SK-N-SH treated with all-trans-retinoic acid at 6 μM for 48 hours (cell line): ENCODE measurements around the gene OR1J4.
"Not testable (repeated sequence)": the region's sequence is repeated elsewhere in the genome, so short reads cannot be mapped to it uniquely, and the experiment has no call there.

Experiments
- ATAC-seq: fragments of 200-7000 bp; cut with Tn5 transposase; 3 replicates; pipeline ENCODE4 v1.9.1; 2020; ENCODE audit warnings: mild to moderate bottlenecking, moderate library complexity
- ARNTL ChIP-seq: fragments of 450-650 bp; formaldehyde crosslinking; IDR thresholded peaks from 2 replicates; pipeline ENCODE4 v1.5.0; 2020; ENCODE audit warnings: low read depth, mild to moderate bottlenecking, moderate library complexity, borderline replicate concordance
- BACH2 ChIP-seq: fragments of 250-450 bp; sonication (Bioruptor Pico); IDR thresholded peaks from 2 replicates; pipeline ENCODE4 v1.9.0; 2021; ENCODE audit warnings: mild to moderate bottlenecking, borderline replicate concordance
- CSDC2 ChIP-seq: fragments of 250-450 bp; sonication (Bioruptor Pico); IDR thresholded peaks from 2 replicates; pipeline ENCODE4 v1.5.0; 2020; ENCODE audit warnings: mild to moderate bottlenecking, moderate library complexity
- CSRNP3 ChIP-seq: fragments of 250-450 bp; sonication (Bioruptor Pico); IDR thresholded peaks from 2 replicates; pipeline ENCODE4 v1.5.1; 2021; ENCODE audit warnings: mild to moderate bottlenecking, moderate library complexity
- ESRRG ChIP-seq: fragments of 250-450 bp; sonication (Bioruptor Pico); IDR thresholded peaks from 2 replicates; pipeline ENCODE4 v1.6.1; 2021; ENCODE audit warnings: mild to moderate bottlenecking
- GLIS3 ChIP-seq: fragments of 250-450 bp; sonication (Bioruptor Pico); IDR thresholded peaks from 2 replicates; pipeline ENCODE4 v1.5.0; 2020; ENCODE audit warnings: mild to moderate bottlenecking, moderate library complexity
- ISL1 ChIP-seq: fragments of 250-450 bp; sonication (Bioruptor Pico); IDR thresholded peaks from 2 replicates; pipeline ENCODE4 v2.1.2; 2022; ENCODE audit warnings: mild to moderate bottlenecking, moderate library complexity
- PPARA ChIP-seq: fragments of 250-450 bp; sonication (Bioruptor Pico); IDR thresholded peaks from 2 replicates; pipeline ENCODE4 v1.5.0; 2020; ENCODE audit warnings: mild to moderate bottlenecking, borderline replicate concordance
- RARB ChIP-seq: fragments of 250-450 bp; sonication (Bioruptor Pico); IDR thresholded peaks from 2 replicates; pipeline ENCODE4 v1.8.0; 2021; ENCODE audit warnings: mild to moderate bottlenecking, moderate library complexity
- SNAI2 ChIP-seq: fragments of 250-450 bp; sonication (Bioruptor Pico); IDR thresholded peaks from 2 replicates; pipeline ENCODE4 v1.5.0; 2020; ENCODE audit warnings: mild to moderate bottlenecking, moderate library complexity
- TCF4 ChIP-seq: fragments of 250-450 bp; sonication (Bioruptor Pico); IDR thresholded peaks from 2 replicates; pipeline ENCODE4 v1.8.0; 2021; ENCODE audit warnings: mild to moderate bottlenecking, moderate library complexity, borderline replicate concordance
- TOX ChIP-seq: fragments of 250-450 bp; sonication (Bioruptor Pico); IDR thresholded peaks from 2 replicates; pipeline ENCODE4 v1.8.0; 2021; ENCODE audit warnings: mild to moderate bottlenecking, moderate library complexity, borderline replicate concordance
- ZC3H10 ChIP-seq: fragments of 250-450 bp; sonication (Bioruptor Pico); IDR thresholded peaks from 2 replicates; pipeline ENCODE4 v1.5.1; 2021; ENCODE audit warnings: mild to moderate bottlenecking, moderate library complexity
- ZFP30 ChIP-seq: fragments of 450-650 bp; formaldehyde crosslinking; IDR thresholded peaks from 2 replicates; pipeline ENCODE4 v1.5.0; 2022; ENCODE audit warnings: mild to moderate bottlenecking, moderate library complexity
- ZNF70 ChIP-seq: fragments of 450-650 bp; formaldehyde crosslinking; IDR thresholded peaks from 2 replicates; pipeline ENCODE4 v1.5.0; 2020; ENCODE audit warnings: mild to moderate bottlenecking, moderate library complexity
- ZNF8 ChIP-seq: fragments of 450-650 bp; formaldehyde crosslinking; IDR thresholded peaks from 2 replicates; pipeline ENCODE4 v1.5.0; 2020; ENCODE audit warnings: mild to moderate bottlenecking, moderate library complexity
- TF ChIP-seq, protein P1 (sequence below): fragments of 250-450 bp; sonication (Bioruptor Pico); IDR thresholded peaks from 2 replicates; pipeline ENCODE4 v1.8.0; 2020; ENCODE audit warnings: mild to moderate bottlenecking, moderate library complexity, borderline replicate concordance
- TF ChIP-seq, protein P2 (sequence below): fragments of 250-450 bp; sonication (Bioruptor Pico); IDR thresholded peaks from 2 replicates; pipeline ENCODE4 v1.5.0; 2020; ENCODE audit warnings: mild to moderate bottlenecking, moderate library complexity
- TF ChIP-seq, protein P3 (sequence below): fragments of 250-450 bp; sonication (Bioruptor Pico); IDR thresholded peaks from 2 replicates; pipeline ENCODE4 v1.8.0; 2021; ENCODE audit warnings: low read depth, mild to moderate bottlenecking, moderate library complexity, borderline replicate concordance

Gene OR1J4

DNA sequence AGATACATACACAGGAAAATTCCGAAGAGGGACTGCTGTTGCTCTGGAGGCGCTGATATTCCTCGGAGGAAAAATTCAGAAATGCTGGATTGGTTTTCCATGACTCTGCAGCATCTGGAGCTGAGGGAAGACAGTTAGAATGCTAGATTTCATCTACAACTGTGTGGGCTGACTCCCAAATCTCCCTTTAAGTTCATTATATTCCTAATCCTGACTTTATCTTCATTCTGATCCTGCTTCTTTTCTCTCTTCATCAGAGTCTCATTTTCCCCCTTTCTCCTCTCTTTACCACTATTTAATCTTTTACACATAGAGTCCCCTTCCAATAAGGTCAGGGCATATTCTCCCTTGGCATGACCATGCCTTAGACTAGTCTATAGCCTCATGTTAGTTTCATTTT lies 8.3 kb downstream of the OR1J4 start, which contains the start of gene OR1N1:
TSS of gene OR1N1 (minus strand) at position 101 of the 400 bp plus-strand sequence. CDS start at position 101, 0 bp downstream.
- no peak for TF ChIP-seq PPARA (CRISPR knock-in tag)
- no peak for ATAC-seq

DNA sequence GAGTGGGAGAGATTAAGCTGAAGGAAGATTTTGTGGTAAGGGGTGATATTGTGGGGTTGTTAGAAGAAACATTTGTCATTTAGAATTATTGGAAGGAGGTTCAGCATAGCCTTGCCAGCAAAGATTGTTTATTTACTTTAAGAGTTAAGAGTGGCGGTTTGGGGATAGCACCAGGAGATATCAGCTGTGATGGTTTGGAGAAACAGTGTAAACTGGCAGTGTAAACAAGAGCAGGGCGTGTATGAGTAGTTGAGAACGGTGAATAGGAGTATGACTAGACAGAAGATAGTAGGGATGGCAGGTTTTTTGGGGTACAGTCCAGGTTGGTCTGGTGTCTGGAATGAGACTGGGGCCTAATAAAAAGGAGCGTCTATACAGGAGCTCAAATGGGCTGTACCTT lies 12.2 kb downstream of the OR1J4 start:
- ATAC-seq, result not testable (repeated sequence)

DNA sequence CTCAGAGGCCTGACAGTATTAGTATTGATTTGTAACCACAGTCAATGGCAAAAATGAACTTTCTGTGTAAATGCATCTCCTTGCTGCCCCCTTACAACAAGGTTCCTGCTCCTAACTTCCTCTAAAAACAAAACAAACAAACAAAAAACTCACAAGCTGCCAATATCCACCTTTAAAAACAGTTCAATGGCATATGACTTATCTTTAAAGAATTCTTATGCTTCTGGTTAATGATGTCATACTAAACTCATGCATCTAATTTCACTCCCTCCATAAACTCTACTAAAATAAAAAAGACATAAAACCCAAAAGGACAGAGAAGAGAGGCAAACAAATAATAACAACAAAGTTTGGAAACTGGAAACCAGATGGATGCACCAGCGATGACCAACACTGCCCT lies 17.2 kb downstream of the OR1J4 start:
- ATAC-seq, result no peak
- TF ChIP-seq TCF4 (CRISPR knock-in tag) (no peak), ZFP30 (no peak)

DNA sequence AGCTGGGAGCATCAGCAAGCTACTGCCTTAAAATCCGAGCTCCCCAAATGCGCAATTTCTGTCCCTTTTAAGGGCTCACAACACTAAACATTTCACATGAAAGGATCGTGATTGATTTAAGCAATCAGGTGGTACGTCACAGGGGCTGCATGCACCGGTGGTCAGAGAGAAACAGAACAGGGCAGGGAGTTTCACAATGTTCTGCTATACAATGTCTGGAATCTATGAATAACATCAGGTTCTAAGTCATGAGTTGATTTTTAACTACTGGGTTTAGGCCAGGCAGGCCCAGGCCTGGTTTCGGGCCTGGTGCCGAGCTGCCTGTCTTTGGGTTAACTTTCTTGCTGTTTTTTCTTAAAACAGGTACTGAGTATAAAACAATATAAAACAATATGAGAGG lies 18.1 kb downstream of the OR1J4 start:
- not testable (repeated sequence) for ATAC-seq

GRCh38 chr9:122538757-122539156 lies 19.8 kb downstream of the OR1J4 start:
- ATAC-seq, result no peak
- TF ChIP-seq BACH2 (CRISPR knock-in tag), result no peak
- TF ChIP-seq RARB (CRISPR knock-in tag), result no peak
- TF ChIP-seq CSRNP3 (CRISPR knock-in tag), result no peak
- no peak for TF ChIP-seq PPARA (CRISPR knock-in tag)

- TF ChIP-seq CSDC2 (CRISPR knock-in tag) (no peak), ARNTL (CRISPR knock-in tag) (no peak), ZNF8 (CRISPR knock-in tag) (no peak), ISL1 (CRISPR knock-in tag) (no peak), ESRRG (CRISPR knock-in tag) (no peak), SNAI2 (CRISPR knock-in tag) (no peak), CSRNP3 (CRISPR knock-in tag) (no peak), BACH2 (CRISPR knock-in tag) (no peak), RARB (CRISPR knock-in tag) (no peak), GLIS3 (CRISPR knock-in tag) (no peak), ZC3H10 (CRISPR knock-in tag) (no peak), ZNF70 (no peak), TOX (CRISPR knock-in tag) (no peak)
- TF ChIP-seq, protein P1, sequence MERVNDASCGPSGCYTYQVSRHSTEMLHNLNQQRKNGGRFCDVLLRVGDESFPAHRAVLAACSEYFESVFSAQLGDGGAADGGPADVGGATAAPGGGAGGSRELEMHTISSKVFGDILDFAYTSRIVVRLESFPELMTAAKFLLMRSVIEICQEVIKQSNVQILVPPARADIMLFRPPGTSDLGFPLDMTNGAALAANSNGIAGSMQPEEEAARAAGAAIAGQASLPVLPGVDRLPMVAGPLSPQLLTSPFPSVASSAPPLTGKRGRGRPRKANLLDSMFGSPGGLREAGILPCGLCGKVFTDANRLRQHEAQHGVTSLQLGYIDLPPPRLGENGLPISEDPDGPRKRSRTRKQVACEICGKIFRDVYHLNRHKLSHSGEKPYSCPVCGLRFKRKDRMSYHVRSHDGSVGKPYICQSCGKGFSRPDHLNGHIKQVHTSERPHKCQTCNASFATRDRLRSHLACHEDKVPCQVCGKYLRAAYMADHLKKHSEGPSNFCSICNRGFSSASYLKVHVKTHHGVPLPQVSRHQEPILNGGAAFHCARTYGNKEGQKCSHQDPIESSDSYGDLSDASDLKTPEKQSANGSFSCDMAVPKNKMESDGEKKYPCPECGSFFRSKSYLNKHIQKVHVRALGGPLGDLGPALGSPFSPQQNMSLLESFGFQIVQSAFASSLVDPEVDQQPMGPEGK (CRISPR knock-in tag), result no peak
- TF ChIP-seq, protein P2, sequence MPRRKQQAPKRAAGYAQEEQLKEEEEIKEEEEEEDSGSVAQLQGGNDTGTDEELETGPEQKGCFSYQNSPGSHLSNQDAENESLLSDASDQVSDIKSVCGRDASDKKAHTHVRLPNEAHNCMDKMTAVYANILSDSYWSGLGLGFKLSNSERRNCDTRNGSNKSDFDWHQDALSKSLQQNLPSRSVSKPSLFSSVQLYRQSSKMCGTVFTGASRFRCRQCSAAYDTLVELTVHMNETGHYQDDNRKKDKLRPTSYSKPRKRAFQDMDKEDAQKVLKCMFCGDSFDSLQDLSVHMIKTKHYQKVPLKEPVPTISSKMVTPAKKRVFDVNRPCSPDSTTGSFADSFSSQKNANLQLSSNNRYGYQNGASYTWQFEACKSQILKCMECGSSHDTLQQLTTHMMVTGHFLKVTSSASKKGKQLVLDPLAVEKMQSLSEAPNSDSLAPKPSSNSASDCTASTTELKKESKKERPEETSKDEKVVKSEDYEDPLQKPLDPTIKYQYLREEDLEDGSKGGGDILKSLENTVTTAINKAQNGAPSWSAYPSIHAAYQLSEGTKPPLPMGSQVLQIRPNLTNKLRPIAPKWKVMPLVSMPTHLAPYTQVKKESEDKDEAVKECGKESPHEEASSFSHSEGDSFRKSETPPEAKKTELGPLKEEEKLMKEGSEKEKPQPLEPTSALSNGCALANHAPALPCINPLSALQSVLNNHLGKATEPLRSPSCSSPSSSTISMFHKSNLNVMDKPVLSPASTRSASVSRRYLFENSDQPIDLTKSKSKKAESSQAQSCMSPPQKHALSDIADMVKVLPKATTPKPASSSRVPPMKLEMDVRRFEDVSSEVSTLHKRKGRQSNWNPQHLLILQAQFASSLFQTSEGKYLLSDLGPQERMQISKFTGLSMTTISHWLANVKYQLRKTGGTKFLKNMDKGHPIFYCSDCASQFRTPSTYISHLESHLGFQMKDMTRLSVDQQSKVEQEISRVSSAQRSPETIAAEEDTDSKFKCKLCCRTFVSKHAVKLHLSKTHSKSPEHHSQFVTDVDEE, result no peak
- TF ChIP-seq, protein P3, sequence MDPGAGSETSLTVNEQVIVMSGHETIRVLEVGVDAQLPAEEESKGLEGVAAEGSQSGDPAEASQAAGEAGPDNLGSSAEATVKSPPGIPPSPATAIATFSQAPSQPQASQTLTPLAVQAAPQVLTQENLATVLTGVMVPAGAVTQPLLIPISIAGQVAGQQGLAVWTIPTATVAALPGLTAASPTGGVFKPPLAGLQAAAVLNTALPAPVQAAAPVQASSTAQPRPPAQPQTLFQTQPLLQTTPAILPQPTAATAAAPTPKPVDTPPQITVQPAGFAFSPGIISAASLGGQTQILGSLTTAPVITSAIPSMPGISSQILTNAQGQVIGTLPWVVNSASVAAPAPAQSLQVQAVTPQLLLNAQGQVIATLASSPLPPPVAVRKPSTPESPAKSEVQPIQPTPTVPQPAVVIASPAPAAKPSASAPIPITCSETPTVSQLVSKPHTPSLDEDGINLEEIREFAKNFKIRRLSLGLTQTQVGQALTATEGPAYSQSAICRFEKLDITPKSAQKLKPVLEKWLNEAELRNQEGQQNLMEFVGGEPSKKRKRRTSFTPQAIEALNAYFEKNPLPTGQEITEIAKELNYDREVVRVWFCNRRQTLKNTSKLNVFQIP (CRISPR knock-in tag), result no peak
- ATAC-seq, result peak; percentile 88
Measured at GRCh38 chr9:122546196-122546595, 27.3 kb downstream of the OR1J4 start.
